Jurkat, Clone E6-1 (cell line): ENCODE results near the gene SLC45A3.

Source experiments
- DNase-seq: peaks from one replicate; pipeline ENCODE4 v3.0.0-alpha.2; 2011; ENCODE audit warnings: low read depth, low spot score
- H3K4me3 ChIP-seq: 2 replicates; pipeline ENCODE4 v1.5.1; 2011; ENCODE audit warnings: mild to moderate bottlenecking, low read length, control low read depth, moderate library complexity

The SLC45A3 gene

DNA sequence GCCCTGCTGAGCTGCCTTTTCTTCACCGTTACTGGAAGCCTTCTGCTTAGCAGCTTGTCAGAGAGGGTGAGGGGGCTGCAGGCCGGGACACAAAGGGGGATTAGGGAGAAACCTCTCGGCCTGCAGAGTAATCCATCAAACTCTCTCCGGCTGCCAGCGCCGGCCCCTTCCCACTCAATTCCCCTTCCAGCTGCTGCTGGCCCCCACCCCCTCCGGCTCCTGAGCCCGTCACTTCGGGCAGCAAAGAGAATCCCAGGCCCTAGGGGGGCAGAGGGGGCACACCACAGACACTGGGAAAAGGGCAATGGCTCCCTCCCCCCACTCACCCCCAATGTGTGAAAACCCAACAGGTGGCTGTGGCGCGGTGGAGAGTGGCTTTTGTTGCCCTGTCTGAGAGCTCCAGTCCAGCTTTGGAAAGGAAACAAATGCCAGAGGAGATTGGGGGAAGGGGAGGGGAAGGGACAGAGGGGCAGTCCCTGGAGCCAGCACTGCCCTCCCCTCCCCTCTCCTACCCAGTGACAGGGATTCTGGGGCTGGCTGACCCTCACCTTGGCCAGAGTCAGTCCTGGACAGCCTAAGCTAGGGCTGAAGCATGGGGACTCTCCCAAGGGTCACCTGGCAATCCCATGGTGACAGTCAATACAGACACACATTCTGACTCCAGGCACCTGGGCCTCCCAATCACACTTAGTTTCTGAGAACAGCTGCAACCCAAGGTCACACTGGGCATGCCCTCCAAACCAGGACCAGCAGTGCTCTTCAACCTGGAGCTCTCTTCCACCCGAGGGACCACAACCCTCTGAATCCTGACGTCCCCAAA is 9.5 kb downstream of the SLC45A3 start:
- no peak for DNase-seq
- H3K4me3 ChIP-seq = no peak overlapping the region

DNA sequence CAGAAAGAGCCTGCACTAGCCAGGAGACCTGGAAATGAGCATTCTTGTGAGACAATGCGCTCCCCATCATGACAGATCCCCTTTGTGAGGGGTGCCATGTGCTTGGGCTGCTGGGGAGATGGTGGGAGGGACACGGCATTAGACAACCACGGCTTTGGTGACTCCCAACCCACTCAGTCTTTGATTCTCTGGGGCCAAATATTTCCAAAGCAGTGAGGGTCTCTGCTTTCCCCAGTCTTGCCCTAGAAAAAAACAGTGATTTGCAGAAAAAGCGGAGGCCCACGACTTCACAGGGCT is 10.2 kb downstream of the SLC45A3 start:
- no peak overlapping the region for H3K4me3 ChIP-seq
- no peak for DNase-seq

DNA sequence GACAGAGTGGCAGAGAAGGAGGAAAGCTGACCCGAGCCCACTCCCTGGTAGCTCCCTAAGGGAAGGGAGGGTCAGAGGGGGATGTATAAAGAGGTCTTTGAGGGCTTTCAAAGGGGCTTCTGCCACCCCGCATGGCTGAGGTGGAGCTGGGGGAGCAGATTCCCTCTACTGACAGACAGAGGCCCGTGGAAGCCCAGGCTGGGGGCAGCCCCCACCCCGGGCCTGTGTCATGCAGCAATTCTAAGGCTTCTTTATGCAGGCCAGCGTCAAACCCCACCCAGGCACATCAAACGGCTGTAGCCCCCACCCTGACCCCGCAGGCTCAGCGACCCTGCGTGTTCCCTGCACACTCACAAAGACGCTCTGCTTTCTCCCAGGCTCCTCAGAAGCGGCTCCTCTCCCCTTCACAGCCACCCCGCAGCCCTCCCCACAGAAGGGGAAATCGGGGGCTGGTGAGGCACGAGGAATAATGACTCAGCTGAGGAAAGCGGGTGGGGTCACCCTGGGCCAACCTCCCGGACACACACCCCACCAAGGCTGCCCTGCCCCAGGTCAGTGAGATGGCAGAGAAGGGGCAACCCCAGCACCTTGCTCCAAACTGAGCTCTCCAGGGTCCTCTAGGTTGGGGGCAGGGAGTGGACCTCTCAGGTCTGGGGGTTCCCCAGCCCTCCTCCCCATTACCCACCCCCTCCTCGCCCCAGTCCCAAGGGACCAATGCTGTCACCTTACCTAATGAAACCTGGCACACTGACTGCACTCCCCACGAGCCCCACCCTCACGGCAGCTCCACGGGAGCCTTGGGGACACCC is 10.8 kb downstream of the SLC45A3 start:
- H3K4me3 ChIP-seq = no peak overlapping the region

DNA sequence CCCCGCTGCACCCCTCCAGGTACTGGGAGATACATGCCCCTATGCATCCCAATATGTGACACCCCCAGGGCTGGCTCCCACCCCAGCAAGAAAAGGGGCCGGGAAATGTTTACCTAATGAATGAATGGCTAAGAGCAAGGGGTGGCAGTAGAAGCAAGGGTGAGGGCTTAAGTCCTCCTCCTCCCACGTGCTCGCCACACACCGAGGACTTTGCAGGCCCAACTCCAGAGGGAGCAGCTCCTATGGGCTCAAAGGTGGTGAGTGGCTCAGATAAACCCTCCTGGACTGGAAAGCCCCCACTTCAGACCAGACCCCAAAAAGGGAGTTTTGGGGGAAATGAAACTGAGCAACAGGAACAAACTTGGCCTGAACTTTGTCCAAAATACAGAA is 11.4 kb downstream of the SLC45A3 start:
- H3K4me3 ChIP-seq = no peak overlapping the region
- DNase-seq = no peak

More for the DNA sequence above, 10.8 kb downstream of the SLC45A3 start:
- no peak for DNase-seq

- no peak for DNase-seq
- H3K4me3 ChIP-seq = no peak overlapping the region
Measured at GRCh38 chr1:205667909-205668643, 12.2 kb downstream of the SLC45A3 start.

DNA sequence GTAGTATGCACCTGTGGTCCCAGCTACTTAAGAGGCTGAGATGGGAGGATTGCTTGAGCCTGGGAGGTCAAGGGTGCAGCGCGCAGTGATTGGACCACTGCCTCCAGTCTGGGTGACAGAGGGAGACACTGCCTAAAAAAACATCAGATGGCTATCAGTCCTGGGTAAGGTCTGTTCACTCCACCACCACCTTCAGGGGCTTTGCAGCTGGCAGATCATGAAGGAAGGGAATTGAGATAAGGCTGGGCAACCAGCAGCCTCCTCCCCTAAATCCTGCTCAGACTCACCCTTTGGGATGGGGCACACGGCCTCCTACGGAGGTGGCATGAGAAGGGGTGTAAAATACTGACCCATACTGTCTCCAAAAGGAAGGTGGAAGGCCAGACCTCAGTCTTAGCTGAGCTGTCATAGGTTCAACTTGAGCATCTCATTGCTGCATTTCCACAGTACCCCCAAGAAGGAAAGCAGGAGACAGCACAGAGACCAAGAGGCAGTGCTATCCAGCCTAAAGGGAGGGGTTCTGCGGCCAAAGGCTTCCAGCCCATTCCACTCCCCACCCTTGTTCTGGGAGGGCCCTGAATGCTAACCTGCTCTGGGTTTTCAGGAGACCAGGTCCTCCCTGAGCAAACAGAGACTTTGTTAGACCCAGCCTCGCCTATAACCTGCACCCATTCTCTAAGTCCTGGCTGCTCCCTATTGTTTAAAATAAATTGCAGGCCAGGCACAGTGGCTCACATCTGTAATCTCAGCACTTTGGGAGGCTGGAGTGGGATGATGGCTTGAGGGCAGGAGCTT is 13.7 kb downstream of the SLC45A3 start:
- H3K4me3 ChIP-seq = no peak overlapping the region
- DNase-seq = no peak

GRCh38 chr1:205665201-205666045 is 14.9 kb downstream of the SLC45A3 start:
- H3K4me3 ChIP-seq = no peak overlapping the region
- peak; percentile 43 for DNase-seq

DNA sequence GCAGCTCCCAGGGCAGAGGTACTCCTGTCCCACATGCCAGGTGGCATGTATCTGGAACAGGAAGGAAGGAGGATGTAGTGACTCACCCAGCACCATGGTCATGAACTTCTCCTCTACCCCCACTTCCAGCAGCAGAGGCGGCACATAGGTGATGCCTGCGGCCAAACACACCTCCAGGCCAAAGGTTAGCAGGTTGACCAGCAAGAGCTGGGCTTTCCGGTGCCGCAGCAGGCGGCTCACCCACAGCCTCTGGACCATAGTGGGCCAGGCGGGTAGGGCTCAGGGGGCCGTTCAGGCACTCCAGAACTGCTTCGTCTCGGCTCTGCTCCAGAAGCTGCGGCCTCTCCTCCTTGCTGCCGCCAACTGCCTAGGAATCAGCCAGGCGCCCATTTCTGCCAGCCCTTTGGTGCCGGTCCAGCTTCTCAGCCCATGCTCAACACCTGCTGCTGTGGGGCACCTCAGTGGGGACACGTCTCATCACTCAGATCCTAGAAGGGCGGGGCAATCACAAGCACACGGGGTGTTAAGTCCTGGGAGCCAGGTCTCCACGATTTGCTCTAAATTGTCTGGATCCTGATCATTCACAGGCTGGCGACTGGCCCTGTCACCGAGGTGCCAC is 15.8 kb downstream of the SLC45A3 start:
- H3K4me3 ChIP-seq = no peak overlapping the region
- DNase-seq = no peak

- no peak for DNase-seq
- H3K4me3 ChIP-seq = no peak overlapping the region
Measured at GRCh38 chr1:205663286-205663936, 16.9 kb downstream of the SLC45A3 start.

DNA sequence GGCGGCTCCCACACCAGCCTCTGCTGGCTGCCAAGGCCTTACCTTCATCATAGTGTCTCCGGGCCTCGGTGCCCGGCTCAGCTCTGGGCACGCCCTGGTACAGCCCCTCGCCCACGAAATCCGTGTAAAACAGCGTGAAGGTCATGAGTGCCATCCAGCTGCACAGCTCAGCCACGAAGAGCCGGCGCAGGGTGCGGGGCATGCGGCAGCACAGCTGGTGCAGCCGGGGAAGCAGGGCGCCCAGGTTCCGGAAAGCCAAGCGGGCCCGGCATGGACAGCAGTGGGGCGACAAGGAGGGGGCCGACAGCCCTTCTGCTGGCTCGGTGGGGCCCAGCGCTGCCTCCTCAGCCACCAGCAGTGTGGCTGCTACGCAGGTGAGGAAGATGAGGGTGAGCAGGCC is 17.5 kb downstream of the SLC45A3 start:
- H3K4me3 ChIP-seq = no peak overlapping the region
- no peak for DNase-seq

DNA sequence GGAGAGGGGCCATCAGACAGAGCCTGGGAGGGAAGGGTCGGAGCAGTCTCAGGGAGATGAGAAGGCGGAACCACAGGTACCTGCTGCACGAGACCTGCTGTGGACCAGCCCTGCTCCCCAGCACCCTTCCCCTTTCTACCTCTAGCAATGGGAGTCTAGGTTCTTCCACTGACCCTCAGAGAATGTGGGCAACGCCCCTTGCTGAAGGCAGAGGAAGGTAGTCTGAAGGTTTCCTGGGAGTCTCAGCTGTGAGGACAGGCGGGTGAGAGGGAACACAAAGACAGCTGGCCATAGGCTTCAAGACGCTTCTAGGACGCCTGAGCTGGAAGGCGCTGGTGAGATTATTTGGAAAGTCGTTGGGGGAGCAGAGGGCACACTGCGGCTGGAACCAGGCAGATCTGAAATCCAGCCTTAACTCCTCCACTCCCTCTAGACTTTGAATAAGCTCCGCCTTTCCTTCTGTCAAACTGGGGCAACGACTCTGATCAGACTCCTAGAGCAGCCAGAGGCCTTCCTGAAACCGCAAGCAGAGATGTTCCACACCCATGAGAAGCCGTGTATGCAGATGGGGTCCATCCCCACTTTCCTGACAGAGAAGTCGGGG is 18.1 kb downstream of the SLC45A3 start:
- no peak for DNase-seq

GRCh38 chr1:205661429-205662134 is 18.7 kb downstream of the SLC45A3 start:
- no peak overlapping the region for H3K4me3 ChIP-seq
- DNase-seq = no peak

More for the DNA sequence above, 18.1 kb downstream of the SLC45A3 start:
- H3K4me3 ChIP-seq = no peak overlapping the region

DNA sequence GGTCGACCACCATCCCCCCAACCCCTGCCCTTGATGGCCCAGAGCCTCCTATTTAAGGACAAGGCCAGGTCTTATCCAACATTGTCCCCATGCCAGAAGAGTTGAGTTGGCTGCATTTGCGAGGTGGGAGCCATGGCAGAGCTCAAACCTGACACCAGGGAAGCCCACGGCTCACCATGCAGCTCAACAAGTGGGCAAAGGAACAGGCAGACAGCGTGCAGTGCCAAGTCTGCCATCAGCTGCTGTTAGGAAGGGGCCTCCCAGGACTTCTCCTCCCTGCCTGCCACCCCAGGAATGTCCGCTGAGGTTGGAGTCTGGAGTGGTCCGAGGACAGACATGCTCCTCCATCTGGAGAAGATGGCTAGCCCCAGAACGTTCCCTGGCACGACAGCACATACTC is 19.9 kb downstream of the SLC45A3 start:
- no peak overlapping the region for H3K4me3 ChIP-seq
- no peak for DNase-seq

DNA sequence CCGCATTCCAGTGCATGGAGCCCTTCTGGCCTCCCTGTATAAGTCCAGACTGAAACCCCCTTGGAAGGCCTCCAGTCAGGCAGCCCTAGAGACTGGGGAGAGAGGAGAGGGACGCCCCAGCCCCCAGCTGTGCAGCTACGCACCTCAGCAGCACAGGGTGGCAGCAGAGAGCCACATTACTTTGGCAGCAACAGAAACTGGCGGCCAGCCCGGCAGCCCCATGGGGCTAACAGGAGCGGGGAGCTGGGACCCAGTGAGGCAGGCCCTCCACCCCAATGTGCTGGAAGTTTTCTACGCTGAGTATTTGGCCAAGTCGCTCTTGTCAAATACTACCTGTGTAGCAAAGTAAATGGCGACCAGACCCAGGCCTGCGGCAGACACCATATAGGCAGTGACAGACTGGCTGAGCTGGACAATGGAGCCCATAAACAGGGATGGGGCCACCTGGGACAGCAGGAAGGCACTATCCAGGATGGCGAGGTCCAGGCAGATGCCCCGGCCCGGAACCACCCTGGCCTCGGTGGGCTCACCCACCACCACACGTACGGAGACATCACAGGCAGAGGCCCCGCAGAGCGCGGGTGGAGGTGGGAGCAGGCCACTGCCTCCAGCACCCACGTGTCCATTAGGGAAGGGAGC is 21.2 kb downstream of the SLC45A3 start:
- DNase-seq = peak; percentile 32
- H3K4me3 ChIP-seq = no peak overlapping the region

- no peak for DNase-seq
- no peak overlapping the region for H3K4me3 ChIP-seq
Measured at GRCh38 chr1:205656236-205656635, 24.1 kb downstream of the SLC45A3 start.

GRCh38 chr1:205652984-205653383 is 27.3 kb downstream of the SLC45A3 start:
- H3K4me3 ChIP-seq = no peak overlapping the region
- DNase-seq = no peak
